GM12873 (cell line): ENCODE results near the gene IFT81.

Experiments
- CTCF ChIP-seq: IDR thresholded peaks from 2 replicates; pipeline ENCODE4 v1.5.1; 2012; ENCODE audit warnings: low read depth, mild to moderate bottlenecking, moderate library complexity, low read length, control low read depth; ENCODE audit not compliant: insufficient read depth; ENCODE audit errors: missing control alignments

The IFT81 gene

GRCh38 chr12:110244829-110245228 lies 120.7 kb downstream of the IFT81 start:
- TF ChIP-seq CTCF, result no peak

- peak; percentile 78 for TF ChIP-seq CTCF
These were observed 121.2 kb downstream of the IFT81 start for GRCh38 chr12:110245369-110245772.

GRCh38 chr12:110246636-110247339 lies 122.6 kb downstream of the IFT81 start:
- TF ChIP-seq CTCF, result no peak

- no peak for TF ChIP-seq CTCF
These were observed 123.4 kb downstream of the IFT81 start for GRCh38 chr12:110247340-110248095.

- TF ChIP-seq CTCF, result no peak
These were observed 123.9 kb downstream of the IFT81 start for GRCh38 chr12:110248096-110248447.

GRCh38 chr12:110249105-110249504 lies 124.9 kb downstream of the IFT81 start:
- TF ChIP-seq CTCF, result no peak

GRCh38 chr12:110249716-110250225 lies 125.6 kb downstream of the IFT81 start:
- TF ChIP-seq CTCF, result no peak
